Endothelial cell of umbilical vein (primary cell): ENCODE results near the gene C1orf35. TPM values are rescaled to one million over a fixed set of nuclear protein-coding genes. Genes with fewer than 3 reads are reported as not detected.

ENCODE experiments used
- BruUV-seq: library from RNA; stranded (reverse); fragments of 400-500 nt; replicated peaks from 2 replicates; lab custom pipeline; 2021; lab: Mats Ljungman, UMichigan
- CTCF ChIA-PET: fragments of 300-600, 350-600 bp; sonication (Branson Sonifier 250); formaldehyde crosslinking; loops from one replicate; lab custom pipeline; 2021; ENCODE audit warnings: antibody characterized with exemption, inconsistent platforms; lab: Charles Lee
- POLR2A ChIA-PET: fragments of 300-600, 350-600 bp; sonication (Branson Sonifier 250); formaldehyde crosslinking; loops from one replicate; lab custom pipeline; 2021; ENCODE audit warnings: antibody characterized with exemption, inconsistent platforms; lab: Charles Lee
- DNase-seq: peaks from one replicate; pipeline ENCODE4 v3.0.0-alpha.2; 2011; ENCODE audit warnings: low read depth, low spot score
- FAIRE-seq: peaks from 2 replicates; lab custom pipeline; 2011; peaks lifted over from hg19 to GRCh38; lab: Jason Lieb, UNC
- H2AFZ ChIP-seq: 2 replicates; pipeline ENCODE4 v1.6.0; 2012; ENCODE audit warnings: low read depth, low read length, control low read depth, inconsistent platforms
- H3K27ac ChIP-seq: 2 replicates; pipeline ENCODE4 v1.5.1; 2011; ENCODE audit warnings: low read depth, mild to moderate bottlenecking, control low read depth, low read length, moderate library complexity; ENCODE audit not compliant: insufficient read depth
- H3K27me3 ChIP-seq, 2 experiments: 2 replicates each; pipeline versions ENCODE4 v1.6.0 to v1.6.1; 2011; ENCODE audit warnings: low read length in 2 of 2, mixed read lengths in 1 of 2; ENCODE audit not compliant: control insufficient read depth in 2 of 2, insufficient read depth in 2 of 2
- H3K36me3 ChIP-seq, 2 experiments: 2 replicates in 1 of 2; 3 replicates in 1 of 2; pipeline ENCODE4 v1.5.1; 2011; ENCODE audit warnings: low read length in 2 of 2, mild to moderate bottlenecking in 1 of 2, moderate library complexity in 1 of 2; ENCODE audit not compliant: control insufficient read depth in 2 of 2, insufficient read depth in 2 of 2; ENCODE audit errors: extremely low read depth in 1 of 2
- H3K4me1 ChIP-seq: 3 replicates; pipeline ENCODE4 v1.5.1; 2011; ENCODE audit warnings: mild to moderate bottlenecking, low read length; ENCODE audit not compliant: control insufficient read depth, insufficient read depth; ENCODE audit errors: extremely low read depth
- H3K4me2 ChIP-seq: 2 replicates; pipeline ENCODE4 v1.6.1; 2011; ENCODE audit warnings: low read length, control low read depth, mixed read lengths; ENCODE audit not compliant: insufficient read depth
- H3K4me3 ChIP-seq, 3 experiments: fragments of 200-600 bp in 1 of 3; sonication (generic), shearing (Covaris generic) in 1 of 3; replicated peaks in 1 of 3; 2 replicates each; pipeline ENCODE4 v1.5.1; 2011 to 2016; ENCODE audit warnings: control low read depth in 3 of 3, low read length in 3 of 3, mild to moderate bottlenecking in 2 of 3, inconsistent platforms in 1 of 3, low read depth in 1 of 3, moderate library complexity in 1 of 3; ENCODE audit not compliant: insufficient read depth in 1 of 3
- H3K79me2 ChIP-seq: 2 replicates; pipeline ENCODE4 v1.6.0; 2012; ENCODE audit warnings: low read length, inconsistent platforms; ENCODE audit not compliant: control insufficient read depth, insufficient read depth
- H3K9ac ChIP-seq: replicated peaks from 2 replicates; pipeline ENCODE3; 2011; ENCODE audit warnings: low read length, control low read depth; ENCODE audit not compliant: insufficient read depth; ENCODE audit errors: extremely low read depth
- H3K9me1 ChIP-seq: replicated peaks from 3 replicates; pipeline ENCODE4 v1.6.0; 2011; ENCODE audit warnings: mild to moderate bottlenecking, low read length; ENCODE audit not compliant: control insufficient read depth, insufficient read depth; ENCODE audit errors: extremely low read depth
- H3K9me3 ChIP-seq: replicated peaks from 2 replicates; pipeline ENCODE4 v1.5.1; 2012; ENCODE audit warnings: low read length, inconsistent platforms; ENCODE audit not compliant: control insufficient read depth, insufficient read depth
- H4K20me1 ChIP-seq: replicated peaks from 2 replicates; pipeline ENCODE3; 2011; ENCODE audit warnings: mild to moderate bottlenecking, low read length; ENCODE audit not compliant: control insufficient read depth, insufficient read depth; ENCODE audit errors: extremely low read depth
- EZH2 ChIP-seq: IDR thresholded peaks from 2 replicates; pipeline ENCODE4 v1.6.1; 2012; ENCODE audit warnings: borderline replicate concordance, low read depth, mild to moderate bottlenecking, moderate library complexity, low read length, inconsistent platforms; ENCODE audit not compliant: severe bottlenecking
- GATA2 ChIP-seq: IDR thresholded peaks from 2 replicates; pipeline ENCODE4 v1.7.0; 2011; ENCODE audit warnings: low read depth, mild to moderate bottlenecking, moderate library complexity, mixed read lengths, low read length; ENCODE audit not compliant: insufficient read length, insufficient read depth
- POLR2A ChIP-seq: IDR thresholded peaks from 2 replicates; pipeline ENCODE4 v1.6.1; 2012; ENCODE audit warnings: low read depth, mild to moderate bottlenecking, control low read depth, low read length
- POLR2AphosphoS5 ChIP-seq: IDR thresholded peaks from 2 replicates; pipeline ENCODE4 v1.6.1; 2012; ENCODE audit warnings: low read depth, mild to moderate bottlenecking, control low read depth, low read length, moderate library complexity; ENCODE audit not compliant: insufficient read depth
- dilution Hi-C: fragments of 300-500 bp; cut with MboI; formaldehyde crosslinking; loops from one replicate; pipeline ENCODE4 v1.15.0; 2019; ENCODE audit warnings: low sequenced_read_pairs; ENCODE audit not compliant: extremely low pct_ligation_motif_present
- intact Hi-C: fragments of 100-400 bp; cut with micrococcal nuclease; formaldehyde crosslinking; loops from one replicate; pipeline ENCODE4 v1.10.0; 2022
- polyA plus RNA-seq, 4 experiments: library from polyadenylated mRNA; depleted of rRNA in 3 of 4; stranded (reverse) in 3 of 4; unstranded in 1 of 4; fragments of >200 nt; gene quantifications; 2 replicates each; pipeline versions ENCODE4 v1.2.1 to v1.2.3, GENCODE V29; 2011 to 2012; ENCODE audit warnings: missing spikeins in 1 of 4
- total RNA-seq: library from RNA; stranded (reverse); gene quantifications from 2 replicates; pipeline ENCODE4 v1.2.3, GENCODE V29; 2021

The C1orf35 gene
- total and polyA plus RNA-seq, 2 donors (not counting 3 experiments of a cell fraction or from before 2014, with no cell fraction given) = 19.9 to 21.7 TPM

DNA sequence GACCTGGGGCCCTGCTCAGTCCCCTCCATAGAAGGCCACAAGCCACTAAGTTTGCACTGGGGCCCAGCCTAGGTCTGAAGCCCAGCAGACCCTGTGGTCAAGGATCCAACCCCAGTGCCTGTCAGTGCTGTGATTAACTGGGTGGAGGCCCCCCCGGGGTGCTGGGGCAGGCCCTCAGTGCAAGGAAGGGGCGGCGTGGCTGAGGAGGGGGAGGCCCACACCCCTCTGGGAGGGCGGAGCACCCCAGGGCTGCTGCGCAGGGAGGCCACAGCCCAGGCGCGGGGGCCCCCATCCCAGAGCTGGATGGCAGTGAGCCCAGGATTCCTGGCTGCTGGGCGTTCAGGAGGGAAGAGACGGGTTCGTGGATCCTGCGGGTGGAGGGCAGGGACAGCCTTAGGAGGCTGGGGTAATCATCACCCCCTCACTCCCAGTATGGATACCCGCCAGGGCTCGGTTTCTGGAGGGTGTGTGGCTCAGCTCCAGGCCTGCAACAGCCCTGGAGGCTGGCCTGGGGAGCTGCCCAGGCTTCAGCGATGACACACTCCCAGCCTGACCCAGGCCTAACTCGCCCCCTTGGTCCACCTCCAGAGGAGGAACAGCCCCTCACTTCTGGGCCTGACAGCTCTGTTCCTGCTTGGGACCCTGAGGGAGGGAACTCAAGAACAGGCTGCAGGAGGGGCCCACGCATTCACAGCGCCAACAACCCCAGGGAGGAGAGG, 47.5 kb upstream of the C1orf35 start:
- Histone ChIP-seq H3K27me3 (no peaks in the 10 kb centered on the region), H3K4me3 (no peak overlapping the region), H4K20me1 (no peaks in the 10 kb centered on the region), H3K79me2 (peaks cover 16% of the 10 kb centered on the region), H3K9me3 (no peaks in the 10 kb centered on the region), H2AFZ (no peak overlapping the region), H3K4me1 (peaks cover 16% of the 10 kb centered on the region), H3K36me3 (peaks cover 0 to 15% of the 10 kb centered on the region in 2 experiments), H3K4me2 (no peak overlapping the region), H3K27ac (no peak overlapping the region), H3K9me1 (no peaks in the 10 kb centered on the region), H3K9ac (no peak overlapping the region)
- no peak for FAIRE-seq
- TF ChIP-seq GATA2 = no peak
- peak; percentile 37 for TF ChIP-seq POLR2A
- TF ChIP-seq POLR2AphosphoS5 = peak; percentile 6
- DNase-seq = no peak
- ChIA-PET CTCF (interaction anchor here (0.8 to 1.1 kb wide), 2 partner anchors 15 to 151 kb away, joined by 3 to 5 read pairs; partner anchors contain the start of gene IBA57), POLR2A (interaction anchor here (1.0 kb wide), 1 partner anchor 14 kb away, joined by 4 read pairs; the partner anchor contains the start of gene IBA57)
- BruUV-seq = no TSS peak
- intact Hi-C loops = no loop called here
- dilution Hi-C loops = no loop called here

DNA sequence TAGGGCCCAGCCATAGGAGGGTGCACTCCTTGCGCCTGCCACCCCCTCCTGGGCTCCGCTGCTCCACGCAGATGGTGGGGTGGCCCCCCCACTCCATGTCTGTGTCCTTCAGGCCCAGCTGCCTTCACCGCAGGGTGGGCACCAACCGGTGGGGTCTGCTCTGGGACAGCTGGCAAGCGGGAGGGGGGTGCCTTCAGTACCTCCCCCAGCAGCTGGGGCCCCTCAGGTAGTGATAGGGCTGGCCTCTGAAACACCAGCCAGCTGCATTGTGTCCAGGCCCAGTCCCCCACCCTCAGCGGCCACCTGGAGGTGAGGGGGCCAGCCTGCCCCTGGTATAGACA, 47.0 kb upstream of the C1orf35 start:
- Histone ChIP-seq H3K79me2 (peaks cover 21% of the 10 kb centered on the region), H3K27me3 (no peaks in the 10 kb centered on the region), H3K9me1 (no peaks in the 10 kb centered on the region), H3K27ac (no peak overlapping the region), H2AFZ (no peak overlapping the region), H3K36me3 (peaks cover 0 to 16% of the 10 kb centered on the region in 2 experiments), H3K4me1 (peaks cover 16% of the 10 kb centered on the region), H4K20me1 (no peaks in the 10 kb centered on the region), H3K9ac (no peak overlapping the region), H3K4me2 (no peak overlapping the region), H3K4me3 (no peak overlapping the region), H3K9me3 (no peaks in the 10 kb centered on the region)
- intact Hi-C loops = no loop called here
- no TSS peak for BruUV-seq
- TF ChIP-seq POLR2A = no peak
- TF ChIP-seq GATA2 = no peak
- no peak for TF ChIP-seq EZH2
- POLR2A ChIA-PET = no interaction called here
- CTCF ChIA-PET = interaction anchor here (0.8 kb wide), 1 partner anchor 151 kb away, joined by 3 read pairs; no protein-coding TSS in a partner anchor
- dilution Hi-C loops = no loop called here
- no peak for FAIRE-seq
- no peak for DNase-seq
